CD14-positive monocyte (primary cell): ENCODE measurements around the gene MCC. TPM values are rescaled to one million over a fixed set of nuclear protein-coding genes. Genes with fewer than 3 reads are reported as not detected.

Source experiments
- DNase-seq, 3 donors: peaks; one replicate each; pipeline ENCODE4 v3.0.0-alpha.2; 2011 to 2022
- H2AFZ ChIP-seq: 2 replicates; pipeline ENCODE4 v1.6.0; 2012; ENCODE audit warnings: mild to moderate bottlenecking, low read depth, low read length, inconsistent platforms; ENCODE audit not compliant: insufficient read depth, poor library complexity, severe bottlenecking
- H3K27ac ChIP-seq, 2 donors: 1 replicate in 1 of 2; 2 replicates in 1 of 2; pipeline ENCODE4 v1.5.1; 2012 to 2013; ENCODE audit warnings: low read length in 2 of 2, control low read depth in 1 of 2, inconsistent platforms in 1 of 2, low read depth in 1 of 2, mild to moderate bottlenecking in 1 of 2
- H3K27me3 ChIP-seq, 2 donors: one replicate each; pipeline versions ENCODE4 v1.6.0 to v1.6.1; 2011 to 2013; ENCODE audit warnings: low read length in 2 of 2; ENCODE audit not compliant: control insufficient read depth in 2 of 2, insufficient read depth in 2 of 2
- H3K36me3 ChIP-seq, 2 donors: replicated peaks in 1 of 2; 1 replicate in 1 of 2; 2 replicates in 1 of 2; pipeline versions ENCODE4 v1.5.1 to v1.6.1; 2012 to 2013; ENCODE audit warnings: low read length in 2 of 2, control low read depth in 1 of 2, inconsistent platforms in 1 of 2, mild to moderate bottlenecking in 1 of 2; ENCODE audit not compliant: insufficient read depth in 2 of 2, control insufficient read depth in 1 of 2
- H3K4me1 ChIP-seq, 2 donors: 1 replicate in 1 of 2; 2 replicates in 1 of 2; pipeline versions ENCODE4 v1.5.1 to v1.6.1; 2012 to 2013; ENCODE audit warnings: low read length in 2 of 2, control low read depth in 1 of 2, inconsistent platforms in 1 of 2, mild to moderate bottlenecking in 1 of 2, moderate library complexity in 1 of 2; ENCODE audit not compliant: insufficient read depth in 2 of 2, control insufficient read depth in 1 of 2
- H3K4me2 ChIP-seq: replicated peaks from 2 replicates; pipeline ENCODE3; 2012; ENCODE audit warnings: low read length, moderate library complexity, mild to moderate bottlenecking; ENCODE audit not compliant: poor library complexity, severe bottlenecking; ENCODE audit errors: extremely low read depth
- H3K4me3 ChIP-seq, 3 experiments: fragments of 200-600 bp in 1 of 3; sonication (generic) in 1 of 3; replicated peaks in 1 of 3; 1 replicate in 2 of 3; 2 replicates in 1 of 3; pipeline ENCODE4 v1.5.1; 2011 to 2013; ENCODE audit warnings: low read length in 3 of 3, mild to moderate bottlenecking in 3 of 3, control low read depth in 2 of 3, low read depth in 2 of 3, inconsistent platforms in 1 of 3, moderate library complexity in 1 of 3
- H3K79me2 ChIP-seq: 2 replicates; pipeline ENCODE4 v1.6.0; 2012; ENCODE audit warnings: mild to moderate bottlenecking, control low read depth, inconsistent platforms, low read length, moderate library complexity; ENCODE audit not compliant: insufficient read depth
- H3K9ac ChIP-seq: 2 replicates; pipeline ENCODE4 v1.6.0; 2017; ENCODE audit warnings: low read length, mild to moderate bottlenecking; ENCODE audit not compliant: insufficient read depth, poor library complexity, severe bottlenecking
- H3K9me3 ChIP-seq, 2 donors: replicated peaks in 1 of 2; 1 replicate in 1 of 2; 2 replicates in 1 of 2; pipeline versions ENCODE4 v1.5.1 to v1.6.1; 2012 to 2013; ENCODE audit warnings: low read length in 2 of 2, control low read depth in 1 of 2; ENCODE audit not compliant: control insufficient read depth in 1 of 2, insufficient read depth in 1 of 2
- H4K20me1 ChIP-seq: 2 replicates; pipeline ENCODE4 v1.6.0; 2012; ENCODE audit warnings: mild to moderate bottlenecking, low read length, control low read depth, moderate library complexity; ENCODE audit not compliant: insufficient read depth
- H3K27ac Mint-ChIP-seq, 7 donors: one replicate each; pipeline ENCODE4 v1.8.0; 2020; ENCODE audit warnings: mild to moderate bottlenecking in 7 of 7, mixed read lengths in 7 of 7, moderate library complexity in 6 of 7, inconsistent platforms in 2 of 7
- H3K27me3 Mint-ChIP-seq, 3 donors: one replicate each; pipeline ENCODE4 v1.8.0; 2021 to 2022; ENCODE audit warnings: low read depth in 3 of 3, mild to moderate bottlenecking in 3 of 3, mixed read lengths in 3 of 3, moderate library complexity in 3 of 3, inconsistent platforms in 1 of 3
- H3K36me3 Mint-ChIP-seq, 2 donors: one replicate each; pipeline ENCODE4 v1.8.0; 2020; ENCODE audit warnings: mixed read lengths in 2 of 2, inconsistent platforms in 1 of 2, mild to moderate bottlenecking in 1 of 2
- H3K4me1 Mint-ChIP-seq: one replicate; pipeline ENCODE4 v1.8.0; 2020; ENCODE audit warnings: mild to moderate bottlenecking, mixed read lengths
- H3K4me3 Mint-ChIP-seq, 2 donors: one replicate each; pipeline ENCODE4 v1.8.0; 2020; ENCODE audit warnings: mild to moderate bottlenecking in 2 of 2, mixed read lengths in 2 of 2, moderate library complexity in 1 of 2
- H3K9me3 Mint-ChIP-seq, 7 donors: one replicate each; pipeline ENCODE4 v1.8.0; 2020 to 2022; ENCODE audit warnings: mixed read lengths in 7 of 7, mild to moderate bottlenecking in 6 of 7, moderate library complexity in 6 of 7, inconsistent platforms in 2 of 7
- CTCF ChIP-seq: fragments of 200-600 bp; IDR thresholded peaks from one replicate; pipeline ENCODE4 v1.8.0; 2022; ENCODE audit warnings: antibody characterized with exemption, mild to moderate bottlenecking
- WGBS: methylation state at CpG from one replicate; pipeline ENCODE4 v1.1.5; 2013; ENCODE audit warnings: missing lambda C conversion rate; ENCODE audit not compliant: insufficient coverage; 5-methylcytosine and 5-hydroxymethylcytosine counted together
- intact Hi-C, 2 donors: fragments of 100-400 bp; cut with micrococcal nuclease; formaldehyde crosslinking; loops; one replicate each; pipeline versions ENCODE4 v1.15.0 to v1.15.1; 2023
- polyA plus RNA-seq, 3 donors: library from polyadenylated mRNA; depleted of rRNA in 1 of 3; unstranded in 2 of 3; stranded (reverse) in 1 of 3; fragments of 300-500 nt in 2 of 3; fragments of >200 nt in 1 of 3; fragmentation: Illumina TruSeq in 2 of 3; gene quantifications; 1 replicate in 2 of 3; 2 replicates in 1 of 3; pipeline ENCODE4 v1.2.3, GENCODE V29; 2012 to 2021

The MCC gene
- polyA plus RNA-seq, 3 donors = 0.09 TPM; not detected in 2

DNA sequence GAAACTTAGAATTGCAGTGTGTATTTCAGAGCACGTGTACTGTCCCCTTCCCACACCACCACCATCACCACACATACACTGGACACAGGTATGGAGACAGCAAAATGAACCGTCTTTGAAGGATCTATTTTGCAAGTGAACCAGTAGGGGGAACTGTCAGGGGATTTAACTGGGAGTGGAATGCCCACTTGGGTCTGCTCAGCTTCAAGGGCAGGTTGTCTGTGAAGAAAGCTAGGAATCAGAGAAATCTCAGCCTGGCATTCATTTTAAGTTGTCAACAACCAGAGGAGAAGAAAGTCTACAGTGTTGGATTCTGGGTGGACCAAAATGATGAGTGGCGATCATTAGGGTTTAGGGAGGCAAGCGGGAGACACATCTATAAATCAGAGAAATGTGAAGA, 364.6 kb downstream of the MCC start:
- no peak for DNase-seq
- WGBS = no CpG with 5 or more reads among the region's 4 CpGs
- peaks cover 0 to 3% (median 2%) of the 10 kb centered on the region in 7 donors for H3K9me3 Mint-ChIP-seq
- no peaks in the 10 kb centered on the region for H3K27me3 ChIP-seq
- no peaks in the 10 kb centered on the region for H4K20me1 ChIP-seq
- H3K4me1 ChIP-seq = no peaks in the 10 kb centered on the region
- H3K4me3 Mint-ChIP-seq = no peak overlapping the region
- intact Hi-C loops = no loop called here
- no peaks in the 10 kb centered on the region for H3K79me2 ChIP-seq
- no peak overlapping the region for H2AFZ ChIP-seq
- no peaks in the 10 kb centered on the region for H3K4me1 Mint-ChIP-seq
- no peak overlapping the region for H3K4me2 ChIP-seq
- no peak overlapping the region for H3K4me3 ChIP-seq
- H3K27me3 Mint-ChIP-seq = peaks cover 6 to 11% (median 7%) of the 10 kb centered on the region in 3 donors
- no peaks in the 10 kb centered on the region for H3K36me3 ChIP-seq
- H3K9me3 ChIP-seq = no peaks in the 10 kb centered on the region
- no peaks in the 10 kb centered on the region for H3K36me3 Mint-ChIP-seq
- H3K9ac ChIP-seq = no peak overlapping the region
- TF ChIP-seq CTCF = no peak
- H3K27ac ChIP-seq = no peak overlapping the region
- no peak overlapping the region for H3K27ac Mint-ChIP-seq

GRCh38 chr5:113122053-113122452, 366.2 kb downstream of the MCC start:
- H3K4me2 ChIP-seq = no peak overlapping the region
- H3K4me3 ChIP-seq = no peak overlapping the region
- H3K4me1 ChIP-seq = no peaks in the 10 kb centered on the region
- Mint-ChIP-seq H3K27ac (no peak overlapping the region), H3K27me3 (peaks cover 6 to 11% (median 7%) of the 10 kb centered on the region in 3 donors), H3K4me3 (no peak overlapping the region), H3K4me1 (no peaks in the 10 kb centered on the region), H3K9me3 (peaks cover 0 to 3% (median 0%) of the 10 kb centered on the region in 7 donors), H3K36me3 (no peaks in the 10 kb centered on the region)
- H2AFZ ChIP-seq = no peak overlapping the region
- no peak overlapping the region for H3K27ac ChIP-seq
- no peaks in the 10 kb centered on the region for H4K20me1 ChIP-seq
- no peak overlapping the region for H3K9ac ChIP-seq
- H3K27me3 ChIP-seq = no peaks in the 10 kb centered on the region
- no peaks in the 10 kb centered on the region for H3K9me3 ChIP-seq
- no peaks in the 10 kb centered on the region for H3K36me3 ChIP-seq
- no peak for DNase-seq
- TF ChIP-seq CTCF = no peak
- no peaks in the 10 kb centered on the region for H3K79me2 ChIP-seq
- intact Hi-C loops = no loop called here
